K562 (cell line): ENCODE results near the gene HOXB3. TPM values are rescaled to one million over a fixed set of nuclear protein-coding genes. Genes with fewer than 3 reads are reported as not detected.

Experiments used
- ATAC-seq: fragments of 200-7000 bp; cut with Tn5 transposase; 3 replicates; pipeline ENCODE4 v1.9.1; 2020; ENCODE audit warnings: moderate library complexity
- BruUV-seq: library from RNA; stranded (reverse); fragments of 400-500 nt; replicated peaks from 2 replicates; lab custom pipeline; 2021; lab: Mats Ljungman, UMichigan
- CTCF ChIA-PET: fragments of 300-600 bp; formaldehyde crosslinking; extraction: SDS; loops from one replicate; lab custom pipeline; 2021; ENCODE audit warnings: low intra/inter-chr PET ratio; lab: Yijun Ruan, JAX
- POLR2A ChIA-PET: fragments of 300-600, 350-650 bp; sonication (Branson Sonifier 250); formaldehyde crosslinking; extraction: SDS; loops from one replicate; lab custom pipeline; 2021; ENCODE audit warnings: antibody characterized with exemption, inconsistent platforms; lab: Yijun Ruan, JAX
- DNase-seq, 4 experiments: peaks; one replicate each; pipeline versions ENCODE4 v3.0.0 to v3.0.0-alpha.2; 2011 to 2018; ENCODE audit warnings: low spot score in 3 of 4, mixed read lengths in 3 of 4; ENCODE audit errors: extremely low read depth in 1 of 4
- FAIRE-seq: peaks from 2 replicates; lab custom pipeline; 2011; peaks lifted over from hg19 to GRCh38; lab: Jason Lieb, UNC
- H2AFZ ChIP-seq: 2 replicates; pipeline ENCODE4 v1.6.0; 2011; ENCODE audit warnings: low read depth, low read length, control low read depth, inconsistent platforms
- H3K27ac ChIP-seq: fragments of 200-600 bp; 3 replicates; pipeline ENCODE4 v1.8.0; 2011; ENCODE audit warnings: low read depth, mild to moderate bottlenecking, control low read depth, inconsistent platforms, low read length, moderate library complexity, mixed read lengths; ENCODE audit errors: extremely low read depth
- H3K27me3 ChIP-seq, 2 experiments: fragments of 300-600 bp in 1 of 2; 2 replicates in 1 of 2; 3 replicates in 1 of 2; pipeline versions ENCODE4 v1.6.0 to v1.8.0; 2011; ENCODE audit warnings: inconsistent platforms in 2 of 2, low read length in 2 of 2, mild to moderate bottlenecking in 1 of 2, mixed read lengths in 1 of 2, moderate library complexity in 1 of 2; ENCODE audit not compliant: control insufficient read depth in 2 of 2, insufficient read depth in 2 of 2
- H3K36me3 ChIP-seq: fragments of 300-600 bp; 3 replicates; pipeline ENCODE4 v1.8.0; 2011; ENCODE audit warnings: mild to moderate bottlenecking, low read length, inconsistent platforms; ENCODE audit not compliant: control insufficient read depth, insufficient read depth
- H3K4me1 ChIP-seq, 2 experiments: fragments of 200-600 bp in 1 of 2; replicated peaks in 1 of 2; 2 replicates in 1 of 2; 3 replicates in 1 of 2; pipeline versions ENCODE4 v1.5.1 to v1.8.0; 2011; ENCODE audit warnings: inconsistent platforms in 2 of 2, low read length in 2 of 2, mild to moderate bottlenecking in 1 of 2, mixed read lengths in 1 of 2, moderate library complexity in 1 of 2; ENCODE audit not compliant: control insufficient read depth in 2 of 2, insufficient read depth in 2 of 2
- H3K4me2 ChIP-seq: 2 replicates; pipeline ENCODE4 v1.6.1; 2011; ENCODE audit warnings: low read length, control low read depth, inconsistent platforms, mixed read lengths; ENCODE audit not compliant: insufficient read depth
- H3K4me3 ChIP-seq: fragments of 200-600 bp; sonication (generic), shearing (Covaris generic); 2 replicates; pipeline ENCODE4 v1.5.1; 2016; ENCODE audit warnings: control low read depth, inconsistent platforms
- H3K79me2 ChIP-seq: fragments of 200-600 bp; 3 replicates; pipeline ENCODE4 v1.8.0; 2011; ENCODE audit warnings: low read length, inconsistent platforms; ENCODE audit not compliant: control insufficient read depth, insufficient read depth
- H3K9ac ChIP-seq, 2 experiments: 2 replicates each; pipeline versions ENCODE4 v1.6.0 to v1.6.1; 2011; ENCODE audit warnings: low read depth in 2 of 2, low read length in 2 of 2, control low read depth in 1 of 2, inconsistent platforms in 1 of 2, mild to moderate bottlenecking in 1 of 2, mixed read lengths in 1 of 2; ENCODE audit not compliant: insufficient read depth in 1 of 2
- H3K9me1 ChIP-seq: one replicate; pipeline ENCODE4 v1.6.0; 2011; ENCODE audit warnings: inconsistent platforms, mild to moderate bottlenecking, low read length, moderate library complexity; ENCODE audit not compliant: control insufficient read depth, insufficient read depth
- H3K9me3 ChIP-seq: replicated peaks from 2 replicates; pipeline ENCODE4 v1.5.1; 2011; ENCODE audit warnings: low read depth, low read length, inconsistent platforms; ENCODE audit not compliant: control insufficient read depth, insufficient read depth
- H4K20me1 ChIP-seq: replicated peaks from 2 replicates; pipeline ENCODE4 v1.6.1; 2011; ENCODE audit warnings: low read length, inconsistent platforms, mixed read lengths; ENCODE audit not compliant: control insufficient read depth, insufficient read depth
- ADNP ChIP-seq: fragments of 200-800 bp; sonication (Bioruptor generic); IDR thresholded peaks from 2 replicates; pipeline ENCODE4 v1.6.1; 2016; ENCODE audit warnings: missing genetic modification characterization, missing compliant biosample characterization
- ARHGAP35 ChIP-seq: fragments of 450-650 bp; IDR thresholded peaks from 2 replicates; pipeline ENCODE4 v1.6.1; 2018; ENCODE audit not compliant: partially characterized antibody
- E2F5 ChIP-seq: sonication (generic); formaldehyde crosslinking; IDR thresholded peaks from 2 replicates; pipeline ENCODE4 v1.8.0; 2022; ENCODE audit warnings: mild to moderate bottlenecking, missing genetic modification reagents
- GTF2F1 ChIP-seq: IDR thresholded peaks from 2 replicates; pipeline ENCODE4 v1.6.1; 2011; ENCODE audit warnings: low read depth, low read length, improper control_type of control experiment
- HDAC6 ChIP-seq: IDR thresholded peaks from 2 replicates; pipeline ENCODE4 v1.6.1; 2012; ENCODE audit warnings: low read depth, mild to moderate bottlenecking, control low read depth, inconsistent platforms, low read length, moderate library complexity
- HMBOX1 ChIP-seq: sonication (generic); IDR thresholded peaks from 2 replicates; pipeline ENCODE4 v1.6.1; 2016
- HNRNPH1 ChIP-seq: fragments of 200-400 bp; formaldehyde crosslinking; optimal IDR thresholded peaks from 2 replicates; pipeline ENCODE3; 2017; ENCODE audit warnings: low read depth, mild to moderate bottlenecking, low read length, moderate library complexity
- MTA1 ChIP-seq: fragments of 450-650 bp; IDR thresholded peaks from 2 replicates; pipeline ENCODE4 v1.6.1; 2017; ENCODE audit warnings: borderline replicate concordance
- POLR2G ChIP-seq: fragments of 200-400 bp; formaldehyde crosslinking; IDR thresholded peaks from 2 replicates; pipeline ENCODE4 v1.6.1; 2017; ENCODE audit warnings: low read depth, mild to moderate bottlenecking, antibody characterized with exemption, low read length, moderate library complexity
- PTTG1 ChIP-seq: fragments of 450-650 bp; IDR thresholded peaks from 2 replicates; pipeline ENCODE4 v1.6.1; 2016; ENCODE audit warnings: low read depth, mild to moderate bottlenecking, missing genetic modification characterization, missing compliant biosample characterization
- SOX6 ChIP-seq: fragments of 450-650 bp; IDR thresholded peaks from 2 replicates; pipeline ENCODE4 v1.6.1; 2014; ENCODE audit warnings: mild to moderate bottlenecking
- TEAD1 ChIP-seq, 2 experiments: fragments of 450-650 bp in 1 of 2; sonication (generic) in 1 of 2; formaldehyde crosslinking; IDR thresholded peaks; 2 replicates each; pipeline versions ENCODE4 v1.4.0 to v1.8.0; 2020 to 2022; ENCODE audit warnings: mild to moderate bottlenecking in 2 of 2, missing genetic modification reagents in 1 of 2
- ZBTB26 ChIP-seq: fragments of 450-650 bp; formaldehyde crosslinking; IDR thresholded peaks from 2 replicates; pipeline ENCODE4 v1.4.0; 2022; ENCODE audit warnings: missing genetic modification characterization
- ZC3H11A ChIP-seq: IDR thresholded peaks from 2 replicates; pipeline ENCODE4 v1.6.1; 2012; ENCODE audit warnings: low read depth, low read length, improper control_type of control experiment
- ZNF764 ChIP-seq: fragments of 250-450 bp; sonication (Bioruptor Pico); IDR thresholded peaks from 2 replicates; pipeline ENCODE4 v1.4.0; 2020; ENCODE audit warnings: low read depth, mild to moderate bottlenecking, moderate library complexity
- WGBS: fragments of 100-300 bp; shearing (Covaris generic); methylation state at CpG from one replicate; pipeline ENCODE4 v1.1.6; 2016; ENCODE audit warnings: low coverage, mixed read lengths; ENCODE audit not compliant: insufficient coverage; ENCODE audit errors: missing lambda C conversion rate; 5-methylcytosine and 5-hydroxymethylcytosine counted together
- in situ Hi-C: fragments of 300-500 bp; cut with MboI; formaldehyde crosslinking; loops from 4 replicates; pipeline ENCODE4 v1.15.0; 2018; ENCODE audit warnings: inconsistent platforms, mixed read lengths
- intact Hi-C: fragments of 100-400 bp; cut with micrococcal nuclease; formaldehyde crosslinking; loops from 2 replicates; pipeline ENCODE4 v1.14.2; 2022
- polyA plus RNA-seq, 8 experiments: library from polyadenylated mRNA; depleted of rRNA in 4 of 8; stranded (reverse) in 5 of 8; unstranded in 3 of 8; fragments of >200 nt; fragmentation: Nextera tagmentation in 2 of 8; fragmentation: Illumina TruSeq in 1 of 8; extraction: Ambion mirVana in 2 of 8; extraction: Trizol in 1 of 8; gene quantifications; 2 replicates each; pipeline versions ENCODE4 v1.2.1 to v1.2.3, GENCODE V29; 2011 to 2014; ENCODE audit warnings: inconsistent platforms in 1 of 8, missing spikeins in 1 of 8
- total RNA-seq, 7 experiments: library from RNA; depleted of rRNA in 6 of 7; stranded (reverse); fragments of >200 nt in 6 of 7; fragmentation: Illumina TruSeq in 2 of 7; extraction: Trizol in 2 of 7; gene quantifications; 2 replicates each; pipeline versions ENCODE4 v1.2.1 to v1.2.3, GENCODE V29; 2011 to 2021; ENCODE audit warnings: low replicate concordance in 1 of 7
- TF ChIP-seq, protein P1 (sequence below): conservative IDR thresholded peaks from 2 replicates; pipeline ENCODE4 v1.6.1; 2011; ENCODE audit warnings: low read depth, mild to moderate bottlenecking, low read length; ENCODE audit not compliant: control insufficient read depth

HOXB3 gene
- total and polyA plus RNA-seq, 9 of the 15 experiments (the other 6 are each of a cell fraction or from before 2014, with no cell fraction given), result 2.4 to 41.3 (median 20.2) TPM

DNA sequence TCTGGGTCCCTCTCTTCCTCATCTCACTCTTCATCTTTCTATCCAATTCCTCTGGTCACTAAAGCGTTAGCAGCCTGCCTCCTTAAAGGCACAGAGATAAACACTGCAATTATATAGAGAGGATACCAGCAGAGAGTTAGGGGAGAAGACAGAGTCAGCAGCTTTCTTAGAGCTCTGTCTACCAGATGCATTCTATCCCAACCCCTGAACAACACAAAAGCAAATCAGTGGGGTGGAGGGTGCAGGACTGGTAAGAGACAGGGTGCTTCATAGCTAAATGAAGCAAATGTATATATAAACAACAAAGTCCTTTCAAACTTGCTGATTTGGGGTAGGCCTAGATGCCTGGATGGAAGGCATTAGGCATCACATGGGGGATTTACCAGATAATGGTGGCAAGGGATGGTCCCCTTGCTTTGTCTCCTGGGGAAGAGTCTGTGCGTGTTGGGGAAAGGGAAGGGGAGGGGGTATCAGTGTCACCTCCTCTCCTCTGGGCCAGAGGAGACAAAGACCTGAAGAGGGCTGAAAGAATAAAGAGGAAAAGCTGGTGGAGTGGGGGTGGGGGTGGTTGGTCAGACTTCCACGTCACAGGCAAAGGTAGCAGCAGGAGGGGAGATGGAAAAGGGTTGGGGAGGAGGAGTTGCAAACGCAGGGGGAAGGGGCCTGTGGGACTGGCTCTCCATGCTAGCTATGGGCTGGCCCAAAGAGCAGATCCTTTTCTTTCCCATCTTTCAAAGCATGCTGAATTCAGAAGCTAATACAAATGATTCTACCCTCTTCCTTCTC lies 23.9 kb downstream of the HOXB3 start (continued):
- TF ChIP-seq HMBOX1 (no peak), MTA1 (no peak), SOX6 (no peak), E2F5 (no peak), TEAD1 (CRISPR knock-in tag; IDR thresholded peaks at IDR 0.05) (no peak), HNRNPH1 (no peak), GTF2F1 (no peak), ADNP (tag) (no peak)

DNA sequence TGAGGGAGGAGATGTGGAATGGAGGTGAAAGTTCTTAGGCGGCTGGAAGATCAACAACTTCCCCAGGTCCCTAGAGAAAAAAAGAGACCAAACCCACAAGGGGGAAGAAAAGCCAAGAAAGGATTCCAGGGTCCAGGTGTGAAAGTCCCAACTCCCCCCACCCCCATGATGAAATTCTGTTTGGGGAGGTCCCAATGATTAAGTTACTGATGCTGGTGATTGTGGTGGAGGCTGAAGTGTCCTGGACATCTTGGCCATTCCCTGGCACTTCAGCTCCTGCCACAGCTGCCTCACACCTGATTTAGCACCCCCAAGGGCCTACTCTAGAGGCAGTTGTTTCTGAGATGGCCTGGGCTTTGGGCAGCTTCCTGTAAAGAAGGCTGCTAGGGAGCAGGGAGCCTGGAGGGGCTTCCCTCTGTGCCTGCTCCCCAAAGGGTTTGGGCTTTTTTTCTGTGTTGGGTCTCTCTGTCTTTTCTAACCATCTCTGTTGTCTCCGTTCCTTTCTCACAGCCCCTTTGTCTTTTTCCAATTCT lies 25.0 kb downstream of the HOXB3 start:
- in situ Hi-C loops, result no loop called here
- CTCF ChIA-PET, result no interaction called here
- peaks cover 89% of the 10 kb centered on the region; the same call in 2 of the 3 replicates for H3K36me3 ChIP-seq
- TF ChIP-seq PTTG1 (tag) (no peak), ZC3H11A (no peak), ARHGAP35 (no peak), POLR2G (no peak), ZBTB26 (CRISPR knock-in tag) (no peak), HDAC6 (no peak), ZNF764 (CRISPR knock-in tag) (no peak)
- TF ChIP-seq, protein P1, sequence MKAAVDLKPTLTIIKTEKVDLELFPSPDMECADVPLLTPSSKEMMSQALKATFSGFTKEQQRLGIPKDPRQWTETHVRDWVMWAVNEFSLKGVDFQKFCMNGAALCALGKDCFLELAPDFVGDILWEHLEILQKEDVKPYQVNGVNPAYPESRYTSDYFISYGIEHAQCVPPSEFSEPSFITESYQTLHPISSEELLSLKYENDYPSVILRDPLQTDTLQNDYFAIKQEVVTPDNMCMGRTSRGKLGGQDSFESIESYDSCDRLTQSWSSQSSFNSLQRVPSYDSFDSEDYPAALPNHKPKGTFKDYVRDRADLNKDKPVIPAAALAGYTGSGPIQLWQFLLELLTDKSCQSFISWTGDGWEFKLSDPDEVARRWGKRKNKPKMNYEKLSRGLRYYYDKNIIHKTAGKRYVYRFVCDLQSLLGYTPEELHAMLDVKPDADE, result no peak

More for the DNA sequence above, 25.0 kb downstream of the HOXB3 start:
- no peak for FAIRE-seq
- WGBS, result 96% methylated on average over 2 of the region's 2 CpGs
- Histone ChIP-seq H3K4me3 (no peak overlapping the region), H3K9me3 (no peaks in the 10 kb centered on the region), H3K4me1 (peaks cover 9 to 14% of the 10 kb centered on the region in 2 experiments), H3K79me2 (peaks cover 53% of the 10 kb centered on the region), H3K9me1 (peaks cover 6% of the 10 kb centered on the region), H3K27ac (no peak overlapping the region), H3K9ac (no peak overlapping the region), H3K4me2 (no peak overlapping the region), H2AFZ (no peak overlapping the region), H3K27me3 (no peaks in the 10 kb centered on the region), H4K20me1 (no peaks in the 10 kb centered on the region; the same call in 1 of the 2 replicates)
- intact Hi-C loops, result no loop called here
- BruUV-seq, result no TSS peak
- ATAC-seq, result no peak
- no peak for DNase-seq
- POLR2A ChIA-PET, result interaction anchor here (0.6 to 3.9 kb wide), 2 partner anchors 9 to 1646 kb away, joined by 4 to 21 read pairs; no protein-coding TSS in a partner anchor
